ENCODE data around the gene RPL28. TPM values are rescaled to one million over a fixed set of nuclear protein-coding genes. Genes with fewer than 3 reads are reported as not detected.
A peak's percentile ranks its signal among the peaks of the same experiment; 100 is the strongest.

Gene RPL28
- total and polyA plus RNA-seq, 2 of the 13 experiments (the other 11 are each of a cell fraction or from before 2014, with no cell fraction given), result 105 to 420 TPM

GRCh38 chr19:55339105-55339888 is 46.4 kb upstream of the RPL28 start, which contains the start of gene KMT5C (continued):
- TF ChIP-seq FOXK1 (CRISPR knock-in tag; IDR thresholded peaks at IDR 0.05; ENCODE audit: borderline replicate concordance, low read depth), result no peak; the same call in 1 of the 2 replicates
- TF ChIP-seq HHEX (CRISPR knock-in tag; IDR thresholded peaks at IDR 0.05), result no peak
- TF ChIP-seq NFATC3 (CRISPR knock-in tag; IDR thresholded peaks at IDR 0.05), result no peak; the same call in 1 of the 2 replicates
- no peak for TF ChIP-seq EED (CRISPR knock-in tag; IDR thresholded peaks at IDR 0.05)
- TF ChIP-seq ZBTB4 (CRISPR knock-in tag; IDR thresholded peaks at IDR 0.05; ENCODE audit: borderline replicate concordance), result no peak
- TF ChIP-seq KDM4B (CRISPR knock-in tag; IDR thresholded peaks at IDR 0.05), result no peak
- TF ChIP-seq ZFP62 (CRISPR knock-in tag; IDR thresholded peaks at IDR 0.05), result no peak
- no peak for TF ChIP-seq ZBTB14 (CRISPR knock-in tag; IDR thresholded peaks at IDR 0.05)
- TF ChIP-seq ZNF510 (CRISPR knock-in tag; IDR thresholded peaks at IDR 0.05; ENCODE audit: low read depth), result no peak
- no peak for TF ChIP-seq ETV5 (CRISPR knock-in tag; IDR thresholded peaks at IDR 0.05; ENCODE audit: borderline replicate concordance)
- TF ChIP-seq TEAD3 (CRISPR knock-in tag; optimal IDR thresholded peaks at IDR 0.05; ENCODE audit: borderline replicate concordance), result no peak
- no peak for TF ChIP-seq ZNF576 (CRISPR knock-in tag; IDR thresholded peaks at IDR 0.05)
- TF ChIP-seq ZBTB10 (CRISPR knock-in tag; IDR thresholded peaks at IDR 0.05; ENCODE audit: borderline replicate concordance), result no peak
- TF ChIP-seq CBX5 (CRISPR knock-in tag; IDR thresholded peaks at IDR 0.05; ENCODE audit: borderline replicate concordance), result no peak
- peak; percentile 93 for TF ChIP-seq CREM (IDR thresholded peaks at IDR 0.05)
- TF ChIP-seq CREM (CRISPR knock-in tag; IDR thresholded peaks at IDR 0.05), result peak; percentile 48; the same call in 1 of the 2 replicates
- no peak for TF ChIP-seq RORA (CRISPR knock-in tag; IDR thresholded peaks at IDR 0.05)
- 0 out of 2 replicates have a peak, but pooled peaks have one; percentile 67 for TF ChIP-seq ZNF414 (CRISPR knock-in tag; IDR thresholded peaks at IDR 0.05)
- no peak for TF ChIP-seq ZNF530 (CRISPR knock-in tag; IDR thresholded peaks at IDR 0.05; ENCODE audit: low read depth)
- TF ChIP-seq ZNF12 (CRISPR knock-in tag; IDR thresholded peaks at IDR 0.05), result no peak
- TF ChIP-seq TCF7L2 (IDR thresholded peaks at IDR 0.05; ENCODE audit: low read depth, low read length), result no peak
- TF ChIP-seq SRF (IDR thresholded peaks at IDR 0.05; ENCODE audit: low read depth, low read length), result no peak
- no peak for TF ChIP-seq ATAD3A (CRISPR knock-in tag; IDR thresholded peaks at IDR 0.05)

All from HepG2 (cell line).